IPS-20b (cell line): Measurements from ENCODE around the gene NCOA4.
A peak's percentile ranks its signal among the peaks of the same experiment; 100 is the strongest.
"Not testable (repeated sequence)": the region's sequence is repeated elsewhere in the genome, so short reads cannot be mapped to it uniquely, and the experiment has no call there.

Experiments
- H3K27ac ChIP-seq: one replicate; pipeline ENCODE4 v1.5.1; 2013; ENCODE audit warnings: low read length
- H3K27me3 ChIP-seq: 2 replicates; pipeline ENCODE4 v1.6.1; 2013; ENCODE audit warnings: mild to moderate bottlenecking, low read length, inconsistent platforms; ENCODE audit not compliant: insufficient read depth
- H3K36me3 ChIP-seq: 2 replicates; pipeline ENCODE4 v1.6.1; 2013; ENCODE audit warnings: low read depth, mild to moderate bottlenecking, inconsistent platforms, low read length, moderate library complexity; ENCODE audit not compliant: insufficient read depth
- H3K4me1 ChIP-seq: 2 replicates; pipeline ENCODE4 v1.6.1; 2013; ENCODE audit warnings: mild to moderate bottlenecking, control low read depth, inconsistent platforms, low read length, moderate library complexity; ENCODE audit not compliant: insufficient read depth
- H3K4me3 ChIP-seq: 2 replicates; pipeline ENCODE4 v1.5.1; 2013; ENCODE audit warnings: mild to moderate bottlenecking, low read length, inconsistent platforms
- H3K9ac ChIP-seq: 2 replicates; pipeline ENCODE4 v1.6.1; 2013; ENCODE audit warnings: low read depth, mild to moderate bottlenecking, inconsistent platforms, low read length, moderate library complexity
- H3K9me3 ChIP-seq: 2 replicates; pipeline ENCODE4 v1.6.1; 2013; ENCODE audit warnings: mild to moderate bottlenecking, low read depth, low read length, inconsistent platforms; ENCODE audit not compliant: insufficient read depth

The NCOA4 gene

GRCh38 chr10:45971742-45972105 lies 58.7 kb downstream of the NCOA4 start:
- not testable (repeated sequence) for H3K9me3 ChIP-seq, H3K27ac ChIP-seq, H3K27me3 ChIP-seq, H3K36me3 ChIP-seq, H3K4me1 ChIP-seq
- H3K9ac ChIP-seq = peak overlapping the region; percentile 96
- H3K4me3 ChIP-seq = peak overlapping the region; percentile 95

DNA sequence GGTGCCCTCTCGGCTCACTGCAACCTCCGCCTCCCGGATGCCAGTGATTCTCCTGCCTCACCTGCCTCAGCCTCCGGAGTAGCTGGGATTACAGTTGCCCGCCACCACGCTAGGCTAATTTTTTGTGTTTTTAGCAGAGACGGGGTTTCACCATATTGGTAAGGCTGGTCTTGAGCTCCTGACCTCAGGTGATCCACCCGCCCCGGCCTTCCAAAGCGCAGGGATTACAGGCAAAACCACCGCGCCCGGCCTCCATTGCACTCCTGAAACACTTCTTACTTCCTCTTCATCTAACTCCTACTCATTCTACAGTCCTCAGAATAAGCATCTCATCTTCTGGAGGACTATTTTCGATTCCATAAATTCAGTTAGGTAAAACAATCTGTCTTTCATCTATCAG lies 59.4 kb downstream of the NCOA4 start:
- peak overlapping the region; percentile 95 for H3K4me3 ChIP-seq
- H3K9ac ChIP-seq = peak overlapping the region; percentile 96; the same call in 1 of the 2 replicates
- not testable (repeated sequence) for H3K9me3 ChIP-seq, H3K27ac ChIP-seq, H3K27me3 ChIP-seq, H3K36me3 ChIP-seq, H3K4me1 ChIP-seq

GRCh38 chr10:45962686-45963452 lies 67.6 kb downstream of the NCOA4 start:
- H3K36me3 ChIP-seq, H3K27ac ChIP-seq: not testable (repeated sequence)

GRCh38 chr10:45957928-45958327 lies 72.5 kb downstream of the NCOA4 start:
- not testable (repeated sequence) for H3K4me3 ChIP-seq, H3K9me3 ChIP-seq, H3K36me3 ChIP-seq, H3K4me1 ChIP-seq, H3K9ac ChIP-seq, H3K27me3 ChIP-seq, H3K27ac ChIP-seq

More at GRCh38 chr10:45962686-45963452, 67.6 kb downstream of the NCOA4 start:
- not testable (repeated sequence) for H3K4me3 ChIP-seq, H3K27me3 ChIP-seq, H3K4me1 ChIP-seq, H3K9me3 ChIP-seq, H3K9ac ChIP-seq

- H3K27ac ChIP-seq, H3K4me1 ChIP-seq, H3K27me3 ChIP-seq, H3K4me3 ChIP-seq, H3K9ac ChIP-seq, H3K36me3 ChIP-seq, H3K9me3 ChIP-seq: not testable (repeated sequence)
These were observed 73.8 kb downstream of the NCOA4 start for GRCh38 chr10:45956634-45957033.
